Measurements from ENCODE around the gene USP6NL.

USP6NL gene

GRCh38 chr10:11479300-11479699 is 132.2 kb downstream of the USP6NL start:
- H3K36me3 ChIP-seq (ENCODE audit: control insufficient read depth, insufficient read depth, low read length), result no peaks in the 10 kb centered on the region; the same call in 1 of the 2 replicates
- no peak for DNase-seq (ENCODE audit: extremely low read depth, insufficient read length)
- H3K27me3 ChIP-seq (replicated peaks; ENCODE audit: control insufficient read depth, insufficient read depth, low read length), result no peaks in the 10 kb centered on the region

DNA sequence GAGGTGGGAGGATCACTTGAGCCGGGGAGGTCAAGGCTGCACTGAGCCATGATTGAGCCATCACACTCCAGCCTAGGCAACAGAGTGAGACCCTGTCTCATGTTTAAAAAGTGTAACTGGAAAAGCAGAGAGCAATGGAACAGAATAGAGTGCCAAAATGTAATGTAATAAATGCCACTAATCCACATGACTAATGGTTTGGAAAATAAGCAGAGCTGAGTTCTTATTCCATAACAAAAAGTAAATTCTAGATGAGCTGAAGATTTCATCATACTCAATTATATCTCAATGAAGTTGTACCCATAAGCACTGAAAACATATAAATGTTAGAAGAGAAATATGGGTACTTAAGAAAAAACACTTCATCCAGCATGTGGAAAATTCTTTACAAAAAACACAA is 132.6 kb downstream of the USP6NL start:
- DNase-seq (ENCODE audit: extremely low read depth, insufficient read length), result no peak
- TF ChIP-seq, protein P1, sequence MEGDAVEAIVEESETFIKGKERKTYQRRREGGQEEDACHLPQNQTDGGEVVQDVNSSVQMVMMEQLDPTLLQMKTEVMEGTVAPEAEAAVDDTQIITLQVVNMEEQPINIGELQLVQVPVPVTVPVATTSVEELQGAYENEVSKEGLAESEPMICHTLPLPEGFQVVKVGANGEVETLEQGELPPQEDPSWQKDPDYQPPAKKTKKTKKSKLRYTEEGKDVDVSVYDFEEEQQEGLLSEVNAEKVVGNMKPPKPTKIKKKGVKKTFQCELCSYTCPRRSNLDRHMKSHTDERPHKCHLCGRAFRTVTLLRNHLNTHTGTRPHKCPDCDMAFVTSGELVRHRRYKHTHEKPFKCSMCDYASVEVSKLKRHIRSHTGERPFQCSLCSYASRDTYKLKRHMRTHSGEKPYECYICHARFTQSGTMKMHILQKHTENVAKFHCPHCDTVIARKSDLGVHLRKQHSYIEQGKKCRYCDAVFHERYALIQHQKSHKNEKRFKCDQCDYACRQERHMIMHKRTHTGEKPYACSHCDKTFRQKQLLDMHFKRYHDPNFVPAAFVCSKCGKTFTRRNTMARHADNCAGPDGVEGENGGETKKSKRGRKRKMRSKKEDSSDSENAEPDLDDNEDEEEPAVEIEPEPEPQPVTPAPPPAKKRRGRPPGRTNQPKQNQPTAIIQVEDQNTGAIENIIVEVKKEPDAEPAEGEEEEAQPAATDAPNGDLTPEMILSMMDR (IDR thresholded peaks at IDR 0.05; ENCODE audit: insufficient read depth, low read length, poor library complexity, severe bottlenecking), result no peak
- Histone ChIP-seq H3K4me3 (replicated peaks; ENCODE audit: low read depth, low read length) (no peak overlapping the region), H3K27me3 (replicated peaks; ENCODE audit: control insufficient read depth, insufficient read depth, low read length) (no peaks in the 10 kb centered on the region), H3K36me3 (ENCODE audit: control insufficient read depth, insufficient read depth, low read length) (no peaks in the 10 kb centered on the region; the same call in 1 of the 2 replicates)

More at GRCh38 chr10:11479300-11479699, 132.2 kb downstream of the USP6NL start:
- TF ChIP-seq, protein P1 (IDR thresholded peaks at IDR 0.05; ENCODE audit: insufficient read depth, low read length, poor library complexity, severe bottlenecking), result no peak
- H3K4me3 ChIP-seq (replicated peaks; ENCODE audit: low read depth, low read length), result no peak overlapping the region

DNA sequence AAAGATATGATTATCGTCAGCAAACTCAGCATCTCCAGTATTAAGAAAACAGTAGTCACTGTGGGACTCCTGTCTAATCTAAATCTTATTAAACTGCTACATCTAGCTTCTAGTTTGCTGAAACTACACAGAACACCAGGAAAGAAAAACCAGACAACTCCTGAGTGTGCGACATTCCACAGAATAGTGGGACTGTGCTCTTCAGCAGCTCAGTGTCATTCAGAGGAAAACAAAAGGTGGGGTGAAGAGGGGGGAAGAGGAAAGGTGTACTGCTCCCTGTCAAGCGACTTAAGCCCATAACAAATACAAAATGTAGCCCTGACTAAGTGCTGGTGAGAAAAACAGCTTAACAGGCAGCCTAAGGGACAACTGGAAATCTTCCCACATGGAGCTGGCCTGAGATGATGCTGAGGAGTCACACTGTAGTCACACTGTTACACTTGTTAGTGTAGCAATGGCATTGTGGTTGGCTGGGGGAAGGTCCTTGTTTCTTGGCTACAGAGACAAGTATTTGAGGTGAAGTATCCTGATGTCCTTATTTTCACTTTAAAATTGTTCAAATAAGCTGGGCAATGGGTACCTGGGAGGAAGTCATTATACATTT is 135.5 kb downstream of the USP6NL start:
- TF ChIP-seq, protein P1 (IDR thresholded peaks at IDR 0.05; ENCODE audit: insufficient read depth, low read length, poor library complexity, severe bottlenecking), result no peak
- Histone ChIP-seq H3K4me3 (replicated peaks; ENCODE audit: low read depth, low read length) (no peak overlapping the region), H3K27me3 (replicated peaks; ENCODE audit: control insufficient read depth, insufficient read depth, low read length) (no peaks in the 10 kb centered on the region), H3K36me3 (ENCODE audit: control insufficient read depth, insufficient read depth, low read length) (peaks cover 3% of the 10 kb centered on the region)
- DNase-seq (ENCODE audit: extremely low read depth, insufficient read length), result no peak

DNA sequence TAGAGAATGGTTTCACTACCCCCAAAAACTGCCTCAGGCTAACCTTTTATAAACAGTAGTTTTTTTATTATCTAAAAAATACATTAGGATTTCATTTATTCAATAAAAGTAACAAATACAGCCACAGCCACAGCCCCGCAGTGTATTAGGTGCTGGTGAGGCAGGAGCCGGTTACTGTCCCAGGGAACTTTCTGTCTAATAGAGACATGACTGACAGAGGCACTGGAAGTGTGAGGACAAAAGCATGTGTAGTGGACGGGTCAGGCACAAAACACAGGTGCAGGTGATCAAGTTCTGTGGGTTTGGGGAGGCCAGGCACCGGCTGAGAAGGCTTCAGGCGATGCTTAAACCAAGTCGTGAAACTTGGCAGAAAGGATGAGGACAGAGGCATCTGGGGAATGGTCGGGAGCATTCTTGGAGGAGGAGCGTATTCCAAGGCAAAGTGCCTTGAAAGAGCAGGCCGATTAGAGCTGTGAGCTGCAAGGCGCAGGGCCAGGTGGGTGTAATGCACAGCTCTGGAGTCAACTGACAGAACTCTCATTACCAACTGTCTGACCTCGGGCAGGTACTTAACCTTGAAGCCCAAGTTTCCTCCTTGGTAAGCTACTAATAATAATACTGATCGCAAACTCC is 138.2 kb downstream of the USP6NL start:
- Histone ChIP-seq H3K36me3 (ENCODE audit: control insufficient read depth, insufficient read depth, low read length) (peaks cover 3% of the 10 kb centered on the region), H3K4me3 (replicated peaks; ENCODE audit: low read depth, low read length) (no peak overlapping the region), H3K27me3 (replicated peaks; ENCODE audit: control insufficient read depth, insufficient read depth, low read length) (no peaks in the 10 kb centered on the region)
- TF ChIP-seq, protein P1 (IDR thresholded peaks at IDR 0.05; ENCODE audit: insufficient read depth, low read length, poor library complexity, severe bottlenecking), result no peak
- no peak for DNase-seq (ENCODE audit: extremely low read depth, insufficient read length)

GRCh38 chr10:11472158-11472753 is 139.2 kb downstream of the USP6NL start:
- no peak for DNase-seq (ENCODE audit: extremely low read depth, insufficient read length)
- H3K27me3 ChIP-seq (replicated peaks; ENCODE audit: control insufficient read depth, insufficient read depth, low read length), result no peaks in the 10 kb centered on the region
- TF ChIP-seq, protein P1 (IDR thresholded peaks at IDR 0.05; ENCODE audit: insufficient read depth, low read length, poor library complexity, severe bottlenecking), result peak; percentile 87
- peaks cover 3% of the 10 kb centered on the region for H3K36me3 ChIP-seq (ENCODE audit: control insufficient read depth, insufficient read depth, low read length)
- H3K4me3 ChIP-seq (replicated peaks; ENCODE audit: low read depth, low read length), result no peak overlapping the region

Data from GM06990 (cell line).